HG02610 (cell line): ENCODE data around the gene TRIM9.
"Not testable (repeated sequence)": the region's sequence is repeated elsewhere in the genome, so short reads cannot be mapped to it uniquely, and the experiment has no call there.

Experiments used
- ATAC-seq: cut with Tn5 transposase; IDR thresholded peaks from one replicate; pipeline ENCODE4 v1.9.1; 2021; ENCODE audit warnings: mild to moderate bottlenecking, moderate library complexity; ENCODE audit not compliant: unreplicated experiment

The TRIM9 gene

DNA sequence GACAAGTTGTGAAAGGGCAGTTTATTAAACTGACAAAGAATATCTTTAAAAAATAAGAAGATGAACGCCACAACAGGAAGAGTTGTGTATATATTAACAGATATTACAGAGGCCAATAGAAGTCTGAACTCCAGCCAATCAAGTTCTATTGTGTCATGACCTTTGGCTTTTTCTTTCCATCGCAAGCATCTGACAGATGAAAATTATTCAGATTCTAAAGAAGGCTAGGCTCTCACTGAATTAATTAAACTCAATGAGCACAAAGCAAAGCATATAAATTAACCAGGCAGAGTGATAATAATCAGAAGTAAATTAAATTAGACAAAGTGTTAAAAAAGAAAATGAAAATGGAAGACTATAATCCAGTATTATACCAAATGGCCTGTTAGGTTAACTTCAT lies 88.6 kb downstream of the TRIM9 start:
- no peak for ATAC-seq

DNA sequence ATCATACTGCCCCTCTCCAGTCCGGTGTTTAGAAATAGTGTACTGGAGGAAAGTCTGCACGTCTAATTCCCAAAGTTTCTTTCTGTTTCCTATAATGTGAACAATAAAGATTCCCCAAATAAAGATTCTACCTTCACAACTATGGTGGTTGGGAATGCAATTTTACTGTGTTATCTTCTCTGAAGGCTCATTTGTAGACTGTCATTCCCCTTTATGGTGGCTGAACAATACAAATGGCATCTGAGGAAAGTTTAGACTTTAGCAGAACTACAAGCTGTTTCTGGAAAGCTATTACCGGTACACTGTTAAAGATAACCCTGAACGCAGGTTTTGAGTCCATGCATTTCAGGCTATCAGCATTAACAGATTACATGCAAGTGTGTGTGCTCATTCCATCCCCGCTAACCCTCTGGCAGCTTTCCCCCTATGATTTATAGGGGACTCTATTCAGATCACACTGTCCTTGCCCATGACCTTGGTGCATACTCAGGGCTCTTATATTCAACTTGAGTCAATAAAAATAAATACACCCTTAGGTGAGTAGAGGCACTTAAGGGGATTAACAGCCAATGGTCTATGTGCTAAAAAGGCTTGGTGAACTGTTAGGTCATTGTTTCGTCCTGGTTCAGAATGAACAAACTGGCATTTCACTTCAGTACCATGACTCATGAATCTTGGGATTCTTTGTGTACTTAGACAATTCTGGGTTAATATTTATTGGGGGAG lies 89.9 kb downstream of the TRIM9 start:
- ATAC-seq = no peak

DNA sequence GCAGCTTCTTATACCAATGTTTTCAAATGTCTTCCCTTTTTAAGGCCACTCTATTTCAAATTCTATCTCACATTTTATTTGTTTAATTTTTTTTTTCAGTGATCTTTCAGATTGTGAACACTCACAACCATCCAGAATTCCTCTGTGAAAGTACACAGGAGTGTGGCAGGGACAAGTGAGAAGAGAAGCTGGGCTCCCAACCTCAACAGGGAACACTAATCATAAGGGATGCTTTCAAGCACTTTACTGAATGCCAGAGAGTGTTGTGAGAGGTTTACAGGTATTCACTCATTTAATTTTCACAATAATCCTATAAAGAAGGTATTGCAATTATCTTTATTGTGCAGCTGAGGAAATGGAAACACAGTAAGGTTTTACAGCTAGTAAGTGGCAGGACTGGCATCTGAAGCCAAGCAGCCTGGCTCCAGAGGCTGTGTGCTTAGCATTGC lies 90.5 kb downstream of the TRIM9 start:
- no peak for ATAC-seq

DNA sequence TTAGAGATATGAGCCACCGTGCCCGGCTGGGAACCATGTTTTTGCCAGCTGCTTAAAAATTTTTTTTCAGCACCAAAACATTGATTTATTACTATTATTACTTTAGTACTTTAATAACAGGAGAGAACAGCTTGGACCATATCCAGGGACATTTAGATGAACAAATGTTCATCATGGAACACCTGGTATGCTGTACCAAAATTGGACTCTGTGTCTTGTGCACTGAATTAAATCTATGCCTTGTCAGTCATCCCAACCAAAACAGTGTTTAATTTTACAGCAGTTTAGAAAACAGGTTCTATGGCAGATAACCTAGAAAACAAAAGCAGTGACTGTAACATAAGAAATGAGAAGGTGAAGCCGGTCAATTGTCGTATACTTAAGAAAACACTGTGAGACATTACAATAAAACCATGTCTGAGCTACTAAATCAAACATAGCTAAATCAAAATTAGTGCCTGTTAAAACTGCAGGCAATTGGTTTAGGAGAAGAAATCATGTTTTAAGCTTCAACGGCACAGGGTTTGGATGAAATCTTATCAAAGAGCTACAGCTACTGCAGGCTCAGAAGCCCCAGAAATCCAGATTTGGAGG lies 92.4 kb downstream of the TRIM9 start:
- no peak for ATAC-seq

DNA sequence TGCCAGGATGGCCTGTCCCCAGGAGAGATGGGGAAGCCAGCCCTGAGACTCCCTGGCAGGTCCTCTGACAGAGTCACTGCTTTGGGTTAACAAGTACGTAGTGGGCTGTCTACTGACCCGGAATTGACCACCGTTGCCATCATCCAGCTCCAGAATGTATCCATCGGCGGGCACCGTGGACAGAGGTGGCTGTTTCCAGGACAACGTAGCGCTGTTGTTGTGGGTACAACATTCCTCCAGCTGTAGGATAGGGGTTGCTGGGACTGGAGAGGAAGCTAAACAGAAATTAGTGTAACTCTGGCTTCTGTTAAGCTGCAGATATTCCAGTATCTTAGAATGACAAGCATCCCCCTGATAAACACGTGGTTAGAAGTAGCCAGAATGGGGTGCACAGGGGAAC lies 94.3 kb downstream of the TRIM9 start:
- ATAC-seq = no peak

DNA sequence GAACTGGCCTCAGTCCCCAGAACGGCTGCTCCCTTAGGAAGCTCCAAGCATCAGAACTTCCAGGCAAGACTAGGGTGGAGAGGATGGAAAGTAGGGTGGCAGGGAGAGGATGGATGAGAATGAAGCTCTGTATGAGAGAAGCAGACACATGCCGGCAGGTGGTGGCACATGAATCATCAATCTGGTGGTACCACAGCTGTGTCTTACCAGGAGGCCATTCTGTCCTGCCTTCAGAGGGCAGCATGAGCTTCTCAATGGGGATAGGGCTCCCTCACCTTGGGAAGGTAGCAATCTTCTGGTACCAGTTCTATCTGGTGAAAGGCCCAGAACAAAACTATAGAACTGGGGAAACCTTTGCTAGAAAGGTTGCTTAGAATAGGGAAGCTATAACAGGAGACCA lies 95.2 kb downstream of the TRIM9 start:
- no peak for ATAC-seq

DNA sequence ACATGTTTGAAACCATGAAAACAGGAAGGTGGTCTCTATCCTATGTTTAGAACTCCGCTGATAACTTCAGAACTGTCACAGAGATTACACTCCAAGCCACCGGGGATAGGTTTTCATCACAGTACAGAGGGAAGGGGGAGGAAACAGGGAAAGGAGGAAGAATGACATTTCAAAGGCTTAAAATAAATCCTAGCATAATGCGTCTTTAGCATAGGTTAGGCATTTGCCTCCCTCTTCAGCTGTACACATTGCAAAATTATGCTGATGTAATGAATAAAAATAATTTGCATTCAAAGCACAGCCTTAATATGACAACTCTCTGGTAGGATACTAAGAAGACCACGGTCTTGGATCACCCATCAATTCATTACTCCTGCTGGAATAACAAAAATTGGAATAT lies 96.3 kb downstream of the TRIM9 start:
- ATAC-seq = no peak

DNA sequence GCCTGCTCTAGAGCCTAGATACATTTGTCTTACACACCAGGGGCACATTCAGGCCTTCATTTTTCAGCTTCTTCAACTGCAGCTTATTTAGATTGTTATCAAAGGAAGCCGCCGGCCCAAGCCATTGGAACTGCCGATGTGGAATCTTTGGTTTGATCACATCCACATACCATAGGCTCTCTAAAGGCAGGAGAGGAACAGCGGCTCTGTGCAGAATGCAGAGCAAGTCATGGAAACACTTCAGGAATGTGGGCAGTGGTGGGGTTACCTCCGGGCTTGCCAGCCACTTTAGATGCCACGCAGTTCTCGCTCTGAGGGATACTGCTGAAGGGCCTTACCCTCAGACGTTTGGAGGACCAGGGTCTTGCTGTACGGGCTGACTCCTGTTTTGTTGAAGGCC lies 97.2 kb downstream of the TRIM9 start:
- ATAC-seq = no peak

DNA sequence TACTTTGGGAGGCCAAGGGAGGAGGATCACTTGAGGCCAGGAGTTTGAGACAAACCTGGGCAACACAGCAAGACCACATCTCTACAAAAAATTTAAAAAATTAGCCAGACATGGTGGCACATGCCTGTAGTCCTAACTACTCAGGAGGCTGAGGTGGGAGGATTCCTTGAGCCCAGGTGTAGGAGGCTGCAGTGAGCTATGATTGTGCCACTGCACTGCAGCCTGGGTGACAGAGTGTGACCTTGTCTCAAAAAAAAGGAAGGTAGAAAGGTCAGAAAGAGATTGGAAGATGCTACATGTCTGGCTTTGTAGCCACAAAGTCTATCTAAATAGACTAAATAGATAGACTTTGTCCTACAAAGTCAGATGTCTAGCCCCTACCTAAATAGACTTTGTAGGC lies 100.7 kb downstream of the TRIM9 start:
- not testable (repeated sequence) for ATAC-seq

DNA sequence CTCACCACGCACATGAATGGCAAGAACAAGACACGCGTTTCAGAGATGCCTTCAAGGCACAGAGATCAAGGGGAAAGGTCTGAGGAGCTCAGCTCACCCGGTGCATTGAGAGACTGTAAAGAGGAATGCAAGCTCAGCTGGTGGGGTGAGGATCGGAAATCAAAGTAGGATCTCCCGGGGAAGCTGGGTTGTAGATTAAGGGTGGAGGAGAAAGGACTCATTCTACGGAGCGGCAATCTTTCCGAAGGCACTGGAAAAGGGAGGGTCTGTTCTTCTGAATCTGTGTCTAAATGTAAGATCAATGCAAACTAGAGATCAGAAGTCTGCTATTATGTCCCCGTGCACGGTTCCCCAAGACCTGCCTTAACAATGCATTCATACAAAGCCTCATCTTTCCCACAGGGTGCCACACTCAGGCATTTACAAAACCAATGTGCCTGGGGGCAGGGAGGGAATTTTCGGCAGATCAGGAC lies 109.0 kb downstream of the TRIM9 start:
- ATAC-seq = no peak

DNA sequence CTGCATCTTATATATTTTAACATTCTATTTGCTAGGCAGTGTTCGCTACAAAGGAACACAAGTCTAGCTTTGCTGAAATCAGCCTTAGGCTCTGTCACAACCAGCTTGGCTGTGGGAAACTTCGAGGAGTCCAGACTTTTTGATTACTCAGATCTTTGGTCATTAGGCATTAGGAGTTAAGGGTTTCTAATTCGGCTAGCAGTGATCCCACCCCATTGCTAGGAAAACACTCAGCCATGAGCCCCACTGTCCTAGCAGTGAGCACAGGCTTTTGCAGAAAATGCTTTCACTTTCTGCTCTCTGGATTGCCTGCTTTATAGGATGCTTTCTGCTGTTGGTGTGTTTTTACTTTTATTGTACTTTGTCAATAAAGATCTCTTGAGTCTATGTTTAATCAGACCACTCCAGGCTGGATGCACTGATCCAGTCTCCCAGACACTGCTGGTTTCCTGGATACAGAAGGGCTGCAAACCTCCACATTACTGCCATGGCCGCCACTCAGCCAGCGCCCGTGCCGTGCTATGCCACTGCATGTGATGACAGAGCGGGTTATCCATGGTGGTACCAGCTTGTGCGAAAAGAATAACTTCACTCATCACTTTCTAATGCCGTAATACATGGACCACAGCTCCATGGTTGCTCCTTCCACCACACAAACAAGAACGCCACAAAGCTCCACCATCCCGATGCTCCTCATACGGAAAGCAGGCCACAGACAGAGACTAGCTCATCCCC lies 109.6 kb downstream of the TRIM9 start:
- no peak for ATAC-seq

DNA sequence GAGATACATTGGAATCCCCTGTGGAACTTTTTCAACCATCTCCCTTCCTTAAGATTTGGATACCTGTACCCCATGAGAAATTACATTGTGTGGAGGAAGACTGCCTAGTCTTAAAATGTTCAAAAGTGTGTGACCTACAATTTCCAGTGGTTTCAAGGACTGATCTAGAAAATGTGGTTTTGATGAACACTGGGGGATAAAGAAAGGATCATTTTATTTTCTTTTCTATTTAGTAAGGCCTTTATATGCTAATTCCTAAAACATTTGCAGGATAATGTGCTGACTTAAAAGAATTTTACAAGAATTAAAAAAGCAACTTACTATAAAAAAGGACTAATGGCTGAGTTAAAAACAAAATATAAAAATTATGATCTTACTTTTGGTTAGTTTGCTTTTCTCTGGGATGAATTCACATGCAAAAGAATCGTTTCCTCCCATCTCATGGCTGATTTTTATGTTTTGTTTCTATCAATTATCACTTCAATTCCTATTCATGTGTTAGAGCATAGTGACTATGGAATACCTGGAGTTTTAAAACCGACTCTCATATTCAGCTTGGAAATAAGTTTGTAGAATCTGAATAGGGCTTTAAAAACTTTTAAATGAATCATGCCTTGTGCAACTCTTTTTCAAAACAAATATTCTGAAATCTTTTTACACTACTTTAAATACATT lies 110.7 kb downstream of the TRIM9 start:
- ATAC-seq = no peak

DNA sequence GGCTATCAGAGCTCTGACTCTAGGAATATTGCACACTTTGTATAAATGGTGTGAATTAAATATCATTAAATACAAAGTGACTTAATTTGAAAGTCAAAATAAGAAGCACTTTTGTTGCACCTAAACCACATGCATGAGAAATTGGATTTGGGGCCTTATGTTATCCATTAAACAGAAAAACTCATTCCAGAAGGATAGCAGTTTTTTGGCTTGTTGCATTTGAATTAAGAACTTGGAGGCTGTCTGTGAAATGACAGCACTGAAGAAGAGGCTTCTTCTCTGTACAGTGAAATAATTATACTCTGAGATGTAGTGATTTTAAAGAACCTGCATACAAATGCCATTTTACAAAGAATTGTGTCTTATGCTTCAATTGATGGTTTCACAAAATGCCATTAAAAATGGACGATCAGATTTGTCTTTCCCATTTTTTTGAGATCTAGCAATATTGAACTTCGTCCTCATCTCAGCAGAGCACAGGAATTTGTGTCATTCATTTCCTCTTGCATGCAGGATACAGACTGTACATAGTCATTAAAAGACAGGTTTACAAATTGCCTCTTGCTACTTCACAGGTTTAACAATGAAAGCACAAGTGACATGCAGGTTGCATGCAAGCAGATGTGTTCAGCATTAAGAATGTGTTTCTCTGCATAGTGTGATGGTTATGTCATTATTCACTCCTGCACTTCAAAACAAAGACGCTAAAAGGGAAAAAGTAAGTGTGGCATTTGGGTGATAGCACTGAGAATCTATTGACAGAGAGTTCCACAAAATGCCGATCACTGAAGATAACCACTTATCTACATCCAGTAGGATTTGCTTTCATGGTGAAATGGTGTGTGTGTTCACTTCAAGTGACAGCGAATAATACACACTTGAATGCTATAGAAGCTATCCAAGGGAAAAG lies 114.7 kb downstream of the TRIM9 start:
- ATAC-seq = no peak

DNA sequence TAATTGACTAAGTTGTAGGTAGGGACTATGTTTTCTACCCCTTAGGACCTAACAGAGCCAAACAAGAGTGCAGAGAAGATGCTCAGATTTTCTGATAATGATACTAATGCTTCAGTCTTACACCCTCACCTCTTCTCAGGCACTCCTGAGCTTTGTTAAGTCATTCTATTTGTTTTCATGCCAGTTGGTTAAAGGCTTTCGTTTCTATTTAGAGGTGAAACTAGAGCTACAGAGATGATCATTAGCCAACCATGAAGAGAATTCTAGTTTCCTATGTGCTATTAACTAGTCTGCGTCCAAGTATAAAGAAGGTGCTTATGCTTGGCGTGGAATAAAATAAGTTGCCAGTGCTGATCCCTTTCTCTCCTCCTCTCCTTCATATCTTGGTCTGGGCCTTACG lies 116.0 kb downstream of the TRIM9 start:
- no peak for ATAC-seq

DNA sequence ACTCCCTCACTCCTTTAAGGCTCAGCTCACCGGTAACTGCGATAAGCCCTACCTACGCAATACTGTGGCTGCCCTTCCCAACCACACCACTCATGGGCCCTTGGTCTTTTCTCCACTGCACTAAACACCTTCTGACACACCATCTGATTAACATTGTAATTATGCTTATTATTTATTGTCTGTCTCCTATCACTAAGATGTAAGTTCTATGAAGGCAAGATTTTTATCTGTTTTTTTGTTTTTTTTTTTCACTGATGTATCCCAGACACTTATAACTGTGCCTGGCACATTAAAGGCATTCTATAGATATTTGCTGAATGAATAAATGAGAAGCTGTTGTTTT lies 116.4 kb downstream of the TRIM9 start:
- no peak for ATAC-seq

DNA sequence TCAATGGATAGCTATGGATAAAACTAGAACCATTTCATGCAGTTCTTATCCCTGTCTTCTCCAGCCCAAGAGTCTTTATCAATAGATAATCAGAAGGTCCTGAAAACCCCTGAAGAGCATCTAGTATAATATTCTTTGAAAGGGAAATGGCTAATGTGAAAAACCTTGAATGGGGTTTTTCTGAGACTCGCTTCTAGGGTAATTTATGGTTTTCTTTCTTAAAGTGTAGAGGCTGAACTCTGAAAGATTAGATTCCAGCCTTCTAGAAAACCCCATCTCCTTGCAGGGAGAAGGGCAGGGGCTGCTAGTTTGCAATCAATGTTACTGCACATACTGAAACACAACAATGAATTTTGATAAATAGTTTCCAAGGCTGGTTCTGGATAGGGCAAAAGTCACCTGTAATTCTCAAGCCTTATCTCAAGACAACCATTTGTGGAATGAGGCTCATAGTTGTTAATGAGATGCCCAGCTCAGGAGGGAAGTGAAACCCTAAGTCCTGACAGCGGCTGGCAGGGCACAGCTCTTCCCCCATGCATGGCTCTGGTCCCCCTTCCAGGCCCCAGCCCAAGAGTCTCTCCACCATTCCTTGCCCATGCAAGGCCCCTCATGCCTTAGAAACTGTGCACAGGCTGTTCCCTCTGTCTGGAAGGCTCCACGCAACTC lies 116.9 kb downstream of the TRIM9 start:
- no peak for ATAC-seq

DNA sequence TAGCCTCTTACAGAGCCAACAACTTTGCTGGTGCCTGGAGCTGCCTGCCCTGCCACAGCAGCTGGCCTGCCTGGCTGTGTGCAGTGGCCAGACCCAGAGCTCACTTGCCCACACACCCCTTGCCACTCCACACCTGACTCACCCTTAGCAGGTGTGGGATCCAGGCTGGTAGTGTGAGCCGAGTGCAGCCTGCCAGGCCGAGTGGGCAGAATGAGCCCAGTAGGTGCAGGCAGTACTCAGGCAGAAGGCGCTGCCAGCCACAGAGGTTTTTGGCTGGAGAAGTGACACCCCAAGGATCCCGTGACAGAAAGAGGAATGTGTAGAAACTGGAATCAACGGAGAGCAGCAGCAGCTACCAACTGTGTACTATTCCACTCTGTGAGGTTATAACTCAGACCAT lies 120.8 kb downstream of the TRIM9 start:
- ATAC-seq = no peak

DNA sequence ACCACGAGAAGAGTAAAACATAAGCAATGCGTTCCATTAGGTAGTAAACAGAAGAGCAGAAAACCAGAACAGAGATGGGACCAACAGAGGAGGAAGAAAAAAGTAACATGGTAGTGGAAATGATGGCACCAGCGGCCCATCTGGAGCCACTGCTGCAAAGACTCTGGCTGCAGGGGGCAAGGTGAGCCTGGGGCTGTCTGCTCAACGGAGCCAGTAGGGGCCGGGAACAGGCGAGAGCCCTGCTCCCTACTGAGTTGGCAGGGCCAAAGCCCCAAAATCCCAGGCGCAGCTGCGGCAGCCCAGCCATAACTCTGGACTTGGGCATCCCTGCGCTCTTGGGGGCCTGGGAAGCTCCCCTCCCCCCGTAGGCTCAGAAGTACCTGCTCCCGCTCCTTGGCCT lies 122.2 kb downstream of the TRIM9 start:
- ATAC-seq = no peak

DNA sequence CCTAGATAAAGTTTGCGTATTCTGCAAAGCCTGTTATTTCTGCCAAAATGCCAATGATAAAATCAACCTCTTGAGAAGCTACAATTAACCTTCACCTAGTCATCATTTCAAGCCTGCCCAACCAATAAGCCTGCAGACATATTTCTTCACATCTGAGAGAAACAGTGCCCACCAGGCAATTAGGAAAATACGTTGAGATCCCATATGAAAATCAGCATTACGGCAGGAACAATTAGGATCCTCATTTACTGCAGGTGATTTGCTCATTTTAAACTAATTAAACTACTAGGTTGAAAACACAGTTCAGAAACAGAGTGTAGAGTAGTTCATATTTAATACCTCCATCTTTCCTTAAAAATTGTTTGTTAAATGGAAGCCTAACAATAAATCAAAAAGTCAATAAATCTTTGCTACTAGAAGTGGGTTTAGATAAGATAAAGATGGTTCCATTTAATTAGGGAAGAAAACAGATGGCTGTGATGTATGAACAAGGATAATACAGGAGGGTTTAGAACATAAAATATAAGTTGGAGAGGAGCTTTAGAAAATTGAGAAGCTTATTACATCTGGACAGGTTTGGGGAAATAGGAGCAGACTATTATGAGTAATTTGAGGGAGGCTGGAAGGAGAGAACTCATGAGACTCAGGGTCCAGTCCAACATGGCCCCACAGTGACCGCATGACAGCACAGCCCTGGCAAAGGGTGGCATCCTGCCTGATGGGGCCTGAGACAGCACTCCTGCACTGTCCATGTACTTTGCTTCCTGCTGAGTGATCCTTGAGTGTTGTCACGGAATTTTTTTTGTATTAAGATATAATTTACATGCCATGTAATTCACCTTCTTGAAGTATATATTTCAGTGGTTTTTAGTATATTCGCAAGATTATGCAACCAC lies 123.8 kb downstream of the TRIM9 start:
- ATAC-seq = no peak
